ENCODE measurements around the gene NUAK2.

GRCh38 chr1:205357567-205357966 is 36.0 kb upstream of the NUAK2 start:
- TF ChIP-seq, protein P1, sequence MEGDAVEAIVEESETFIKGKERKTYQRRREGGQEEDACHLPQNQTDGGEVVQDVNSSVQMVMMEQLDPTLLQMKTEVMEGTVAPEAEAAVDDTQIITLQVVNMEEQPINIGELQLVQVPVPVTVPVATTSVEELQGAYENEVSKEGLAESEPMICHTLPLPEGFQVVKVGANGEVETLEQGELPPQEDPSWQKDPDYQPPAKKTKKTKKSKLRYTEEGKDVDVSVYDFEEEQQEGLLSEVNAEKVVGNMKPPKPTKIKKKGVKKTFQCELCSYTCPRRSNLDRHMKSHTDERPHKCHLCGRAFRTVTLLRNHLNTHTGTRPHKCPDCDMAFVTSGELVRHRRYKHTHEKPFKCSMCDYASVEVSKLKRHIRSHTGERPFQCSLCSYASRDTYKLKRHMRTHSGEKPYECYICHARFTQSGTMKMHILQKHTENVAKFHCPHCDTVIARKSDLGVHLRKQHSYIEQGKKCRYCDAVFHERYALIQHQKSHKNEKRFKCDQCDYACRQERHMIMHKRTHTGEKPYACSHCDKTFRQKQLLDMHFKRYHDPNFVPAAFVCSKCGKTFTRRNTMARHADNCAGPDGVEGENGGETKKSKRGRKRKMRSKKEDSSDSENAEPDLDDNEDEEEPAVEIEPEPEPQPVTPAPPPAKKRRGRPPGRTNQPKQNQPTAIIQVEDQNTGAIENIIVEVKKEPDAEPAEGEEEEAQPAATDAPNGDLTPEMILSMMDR (IDR thresholded peaks at IDR 0.05) = no peak
- no peak for TF ChIP-seq POLR2A (IDR thresholded peaks at IDR 0.05)
